Activated T-helper 2 cell treated with anti-CD3 and anti-CD28 coated beads, Interferon-gamma antibody, Interleukin-2, Interleukin-4, amounts not matched to agents 10 μg/mL and 5 μg/mL and 100 μg/mL, durations not matched to agents 14 hours and 24 hours and 36 hours (primary cell): ENCODE results near the gene SCYGR2. TPM values are rescaled to one million over a fixed set of nuclear protein-coding genes. Genes with fewer than 3 reads are reported as not detected.

ENCODE experiments used
- DNase-seq: peaks from one replicate; pipeline ENCODE4 v3.0.0; 2021; ENCODE audit warnings: low spot score
- H3K27ac Mint-ChIP-seq: one replicate; pipeline ENCODE4 v1.8.0; 2021; ENCODE audit warnings: mixed read lengths
- H3K27me3 Mint-ChIP-seq: one replicate; pipeline ENCODE4 v1.8.0; 2021; ENCODE audit warnings: low read depth, mixed read lengths
- H3K36me3 Mint-ChIP-seq: one replicate; pipeline ENCODE4 v1.8.0; 2021; ENCODE audit warnings: low read depth, mixed read lengths
- H3K4me1 Mint-ChIP-seq: one replicate; pipeline ENCODE4 v1.8.0; 2021; ENCODE audit warnings: low read depth, mixed read lengths
- H3K4me3 Mint-ChIP-seq: one replicate; pipeline ENCODE4 v1.8.0; 2021; ENCODE audit warnings: low read depth, mild to moderate bottlenecking, moderate library complexity, mixed read lengths
- H3K9me3 Mint-ChIP-seq: one replicate; pipeline ENCODE4 v1.8.0; 2021; ENCODE audit warnings: mixed read lengths
- intact Hi-C: fragments of 100-400 bp; cut with micrococcal nuclease; formaldehyde crosslinking; loops from one replicate; pipeline ENCODE4 v1.15.1; 2023
- total RNA-seq: library from RNA; stranded (reverse); gene quantifications from 2 replicates; pipeline ENCODE4 v1.2.3, GENCODE V29; 2022

SCYGR2 gene
- total RNA-seq, 1 donor from 2014 or later = not detected

- DNase-seq = no peak
- no peaks in the 10 kb centered on the region for H3K36me3 Mint-ChIP-seq
- no peak overlapping the region for H3K4me3 Mint-ChIP-seq
- H3K9me3 Mint-ChIP-seq = no peaks in the 10 kb centered on the region
- no peaks in the 10 kb centered on the region for H3K4me1 Mint-ChIP-seq
- intact Hi-C loops = no loop called here
- H3K27me3 Mint-ChIP-seq = peaks cover 1% of the 10 kb centered on the region
- no peak overlapping the region for H3K27ac Mint-ChIP-seq
These were observed 45.4 kb downstream of the SCYGR2 start for GRCh38 chr2:227643990-227644551.

Other genes starting within 250 kb of the SCYGR2 start
- not detected in 2 replicates for gene TM4SF20, start 219.6 kb upstream of the SCYGR2 start, total RNA-seq
- gene SCYGR1, start 210.9 kb upstream of the SCYGR2 start, total RNA-seq = not detected in 2 replicates
- 137 and 139 TPM in 2 replicates for gene AGFG1, start 126.7 kb upstream of the SCYGR2 start, total RNA-seq
- gene SCYGR3, start 15.9 kb downstream of the SCYGR2 start, total RNA-seq = not detected in 2 replicates
- gene SCYGR4, start 18.6 kb downstream of the SCYGR2 start, total RNA-seq = not detected in 2 replicates
- gene SCYGR5, start 67.9 kb downstream of the SCYGR2 start, total RNA-seq = not detected in 2 replicates
- gene SLC19A3, start 119.1 kb downstream of the SCYGR2 start, total RNA-seq = not detected in 2 replicates
- gene SCYGR6, start 125.9 kb downstream of the SCYGR2 start, total RNA-seq = not detected in 2 replicates
- gene SCYGR7, start 129.4 kb downstream of the SCYGR2 start, total RNA-seq = not detected in 2 replicates
- not detected in 2 replicates for gene SCYGR8, start 147.0 kb downstream of the SCYGR2 start, total RNA-seq
- gene CCL20, start 214.9 kb downstream of the SCYGR2 start, total RNA-seq = 1.4 and 2.0 TPM in 2 replicates